Left renal pelvis (tissue), 4 donors: ENCODE results near the gene COMT. TPM values are rescaled to one million over a fixed set of nuclear protein-coding genes. Genes with fewer than 3 reads are reported as not detected.

Experiments used
- DNase-seq, 4 donors: peaks; one replicate each; pipeline ENCODE4 v3.0.0-alpha.2; 2013; ENCODE audit warnings: low read depth in 4 of 4, low spot score in 3 of 4
- polyA plus RNA-seq, 4 donors: library from polyadenylated mRNA; unstranded; fragments of 120-200 nt; gene quantifications; one replicate each; pipeline ENCODE4 v1.2.1, GENCODE V29; 2013; ENCODE audit not compliant: insufficient read length in 4 of 4

Gene COMT
- 100 to 1,000 TPM in 1 of 4 donors, 10 to 100 TPM in 3; 47.7 to 143 (median 97.2) TPM for polyA plus RNA-seq

DNA sequence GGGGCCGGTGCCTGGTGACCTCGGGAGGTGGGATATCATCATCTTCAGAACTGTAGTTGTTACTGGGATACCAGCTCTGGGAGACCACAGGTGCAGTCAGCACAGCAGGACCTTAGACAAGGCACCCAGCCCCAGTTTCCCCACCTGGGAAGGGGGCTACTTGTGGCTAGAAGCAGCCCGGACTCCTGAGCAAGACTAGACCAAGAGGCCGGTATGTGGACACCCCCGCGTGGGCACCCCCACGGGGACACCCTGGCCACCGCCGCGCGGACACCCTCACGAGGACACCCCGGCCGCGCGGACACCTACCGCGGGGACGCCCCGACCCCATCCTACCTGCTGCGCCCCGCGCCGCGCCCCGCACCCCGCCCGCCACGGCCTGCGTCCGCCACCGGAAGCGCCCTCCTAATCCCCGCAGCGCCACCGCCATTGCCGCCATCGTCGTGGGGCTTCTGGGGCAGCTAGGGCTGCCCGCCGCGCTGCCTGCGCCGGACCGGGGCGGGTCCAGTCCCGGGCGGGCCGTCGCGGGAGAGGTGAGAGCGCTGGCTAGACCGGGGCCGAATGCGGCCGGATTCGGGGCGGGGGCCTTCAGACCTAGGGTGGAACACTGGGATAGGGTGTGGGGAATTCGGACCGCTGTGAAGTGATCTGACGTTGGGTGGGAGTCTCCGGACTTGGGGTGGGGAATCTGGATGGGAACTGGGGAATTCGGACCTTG, at the start of gene COMT, which contains the start of gene TXNRD2:
Gene COMT (plus strand): TSS at position 408 of the 718 bp plus-strand sequence. CDS start 20,755 bp downstream, outside the sequence.
Gene TXNRD2 (minus strand): TSS at position 454 of the 718 bp plus-strand sequence. CDS start 15 bp downstream, at position 439.
- no peak for DNase-seq

DNA sequence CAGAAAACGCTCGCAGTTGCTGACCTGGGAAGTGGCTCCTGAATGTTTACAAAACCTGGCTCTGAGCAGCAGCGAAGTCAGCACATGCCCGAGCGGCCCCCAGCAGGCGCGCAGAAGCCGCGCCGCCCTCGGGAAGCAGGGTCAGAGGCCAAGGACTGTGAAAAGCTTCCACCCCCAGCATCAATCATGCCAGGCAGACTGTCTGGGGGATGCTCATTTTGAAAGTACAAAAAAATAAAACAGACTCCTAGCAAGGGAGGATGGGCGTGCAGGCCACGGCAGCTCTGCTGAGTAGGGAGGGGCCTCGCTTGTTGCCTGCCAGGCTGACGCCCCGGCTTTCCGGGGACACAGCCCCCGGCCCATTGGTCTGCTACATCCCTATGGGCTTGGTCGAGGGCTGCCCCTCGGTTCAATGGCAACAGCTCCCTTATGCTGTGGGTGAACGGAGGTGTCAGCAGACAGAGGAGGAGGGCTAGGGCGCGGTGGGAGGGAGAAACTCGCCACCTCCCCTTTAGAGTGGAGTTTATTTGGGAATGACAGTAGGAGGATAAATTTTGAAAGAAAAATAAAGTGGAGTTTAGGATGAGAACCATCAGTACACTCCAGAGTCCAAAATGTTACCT, 49.2 kb upstream of the COMT start:
- DNase-seq: no peak

- DNase-seq: no peak
Observed at GRCh38 chr22:19892925-19893324, 48.6 kb upstream of the COMT start.

DNA sequence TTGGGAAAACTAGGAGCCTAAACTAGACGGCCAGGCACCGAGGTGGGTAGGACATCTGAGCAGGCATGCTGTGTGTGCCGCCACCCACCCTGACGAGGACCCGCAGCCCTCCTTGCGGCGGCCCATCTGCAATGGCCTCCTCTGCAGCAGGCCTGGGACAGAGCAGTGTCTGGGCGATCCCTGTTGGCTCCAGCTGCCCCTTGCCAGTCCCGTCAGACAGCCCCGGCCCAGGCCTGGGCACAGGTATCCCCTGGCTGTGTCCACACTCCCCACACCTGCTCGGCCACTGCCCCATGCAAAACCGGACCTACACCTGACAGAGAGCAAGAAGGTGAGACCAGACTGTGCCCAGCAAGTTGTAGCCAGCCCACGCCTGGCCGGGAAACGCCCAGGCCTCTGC, 48.2 kb upstream of the COMT start:
- DNase-seq: no peak

DNA sequence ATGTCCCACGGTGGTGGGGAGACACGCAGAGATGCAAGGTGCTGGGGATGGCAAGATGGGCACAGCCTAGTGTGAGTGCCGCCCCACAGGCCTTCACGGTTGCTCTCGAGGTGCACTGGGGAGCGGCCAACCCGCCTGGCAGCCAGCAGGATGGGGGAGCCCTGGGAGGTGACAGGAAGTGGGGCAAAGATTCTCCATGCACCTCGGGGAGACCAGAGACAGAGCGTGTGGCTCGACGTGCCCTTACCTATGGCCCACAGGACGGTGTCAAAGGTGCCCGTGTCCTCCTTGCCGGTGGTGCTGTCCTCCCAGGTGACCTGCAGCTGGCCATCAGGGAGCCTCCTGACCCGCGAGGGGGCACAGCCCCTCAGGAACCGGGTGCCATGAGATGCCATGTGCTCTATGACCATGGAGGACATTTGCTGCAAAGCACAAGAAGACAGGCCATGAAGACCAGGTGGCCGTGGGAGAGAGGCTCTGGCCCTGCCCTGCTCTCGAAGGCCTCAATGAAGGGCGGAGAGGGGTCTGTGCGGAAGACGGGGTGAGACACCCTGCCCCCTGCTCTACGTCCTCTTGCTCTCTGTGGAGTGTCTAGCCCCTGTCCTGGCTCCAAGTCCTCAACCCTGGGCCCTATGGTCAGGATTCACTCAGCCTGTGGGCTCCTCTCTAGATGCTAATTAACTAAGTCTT, 46.3 kb upstream of the COMT start:
- no peak for DNase-seq

DNA sequence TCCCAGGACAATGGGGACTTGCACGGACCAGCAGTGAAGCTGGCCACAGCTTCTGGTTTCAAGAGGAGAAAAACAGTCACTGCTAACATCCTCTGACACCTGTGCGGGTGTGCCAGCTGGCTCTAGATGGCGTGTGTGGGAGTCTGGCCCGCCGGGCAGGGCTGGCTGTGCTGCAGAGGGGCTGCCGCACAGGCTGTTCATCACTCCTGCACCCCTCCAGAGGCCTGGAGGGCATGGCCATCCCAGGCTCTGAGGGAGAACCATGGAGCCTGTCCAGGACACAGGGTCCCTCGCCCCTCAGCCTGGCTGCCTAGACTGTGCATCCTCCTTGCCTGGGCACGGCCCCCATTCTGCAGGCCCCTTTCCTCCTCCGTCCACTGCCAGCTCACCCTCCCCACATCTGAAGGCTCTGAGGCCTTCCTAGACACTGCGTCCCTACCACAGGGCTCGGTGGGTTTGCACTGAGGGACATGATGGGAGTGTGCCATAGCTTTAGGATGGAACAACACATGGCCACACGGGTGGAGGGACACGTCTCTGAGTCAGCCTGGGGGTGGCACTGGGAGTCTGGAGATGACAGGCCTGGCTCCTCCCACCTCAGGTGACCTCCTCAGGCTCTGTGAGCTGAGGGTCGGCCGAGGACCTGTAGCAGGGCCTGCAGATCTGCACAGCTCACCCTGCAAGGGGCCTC, 44.8 kb upstream of the COMT start:
- DNase-seq: no peak

GRCh38 chr22:19897726-19898125, 43.8 kb upstream of the COMT start:
- no peak for DNase-seq

DNA sequence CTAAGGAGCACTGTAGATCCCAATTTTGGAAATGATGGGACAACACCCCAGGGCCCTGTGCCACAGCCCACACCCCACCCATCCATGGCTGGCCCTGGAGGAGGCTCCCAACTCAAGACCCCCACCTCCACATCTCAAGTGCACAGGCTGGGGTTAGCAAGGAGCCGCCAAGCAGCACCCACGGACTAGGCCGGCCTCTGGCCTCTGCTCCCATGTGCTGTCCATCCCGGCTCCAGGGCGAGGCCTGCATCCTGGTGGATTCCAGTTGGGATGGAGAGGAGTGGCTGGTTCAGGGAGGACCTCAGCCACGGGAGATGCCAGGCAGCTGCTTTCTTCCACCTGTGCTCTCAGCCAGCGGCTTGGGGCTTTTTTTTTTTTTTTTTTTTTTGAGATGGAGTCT, 43.4 kb upstream of the COMT start:
- no peak for DNase-seq

DNA sequence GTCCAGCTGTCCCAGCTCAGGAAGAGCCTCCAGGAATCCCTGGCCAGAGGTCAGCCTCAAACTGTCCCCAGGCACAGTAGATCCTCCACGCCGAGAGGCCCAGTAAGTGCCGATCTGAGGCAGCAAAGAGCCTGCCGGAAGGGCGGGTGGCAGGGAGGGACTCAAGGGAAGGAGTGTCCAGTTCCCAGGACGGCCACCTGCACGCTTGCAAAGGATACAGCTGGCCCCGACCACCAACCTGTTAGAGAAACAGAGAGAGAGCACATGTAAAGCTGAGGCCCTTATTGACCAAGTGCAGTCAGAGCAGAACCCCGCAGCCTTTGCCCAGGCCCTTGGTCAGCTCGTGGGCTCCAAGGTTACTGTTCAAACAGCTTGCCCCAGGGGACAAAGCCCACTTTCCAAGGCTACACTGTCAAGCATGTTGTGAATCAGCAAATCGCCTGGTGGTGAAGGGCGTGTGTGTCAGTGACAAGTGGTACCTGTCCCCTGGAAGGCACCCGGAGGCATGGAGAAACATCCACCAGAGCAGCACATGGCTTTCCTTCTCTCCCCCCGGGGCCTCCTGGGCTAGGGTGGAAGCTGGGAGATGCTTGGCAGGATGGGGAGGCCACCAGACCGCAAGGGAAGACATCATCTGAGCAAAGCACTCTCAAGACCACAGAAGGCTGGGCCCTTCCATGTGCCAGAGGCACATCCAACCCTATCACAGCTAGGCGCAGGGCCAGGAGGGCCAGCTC, 42.6 kb upstream of the COMT start:
- DNase-seq: no peak

- DNase-seq: no peak
Observed at GRCh38 chr22:19900707-19901436, 40.7 kb upstream of the COMT start.

- no peak for DNase-seq
Observed at GRCh38 chr22:19901577-19902244, 39.9 kb upstream of the COMT start.

- DNase-seq: no peak
Observed at GRCh38 chr22:19902245-19902715, 39.3 kb upstream of the COMT start.

- no peak for DNase-seq
Observed at GRCh38 chr22:19903031-19903430, 38.5 kb upstream of the COMT start.

GRCh38 chr22:19903513-19903912, 38.1 kb upstream of the COMT start:
- DNase-seq: no peak

- DNase-seq: no peak
Observed at GRCh38 chr22:19904174-19904856, 37.3 kb upstream of the COMT start.

- no peak for DNase-seq
Observed at GRCh38 chr22:19904935-19905334, 36.6 kb upstream of the COMT start.

DNA sequence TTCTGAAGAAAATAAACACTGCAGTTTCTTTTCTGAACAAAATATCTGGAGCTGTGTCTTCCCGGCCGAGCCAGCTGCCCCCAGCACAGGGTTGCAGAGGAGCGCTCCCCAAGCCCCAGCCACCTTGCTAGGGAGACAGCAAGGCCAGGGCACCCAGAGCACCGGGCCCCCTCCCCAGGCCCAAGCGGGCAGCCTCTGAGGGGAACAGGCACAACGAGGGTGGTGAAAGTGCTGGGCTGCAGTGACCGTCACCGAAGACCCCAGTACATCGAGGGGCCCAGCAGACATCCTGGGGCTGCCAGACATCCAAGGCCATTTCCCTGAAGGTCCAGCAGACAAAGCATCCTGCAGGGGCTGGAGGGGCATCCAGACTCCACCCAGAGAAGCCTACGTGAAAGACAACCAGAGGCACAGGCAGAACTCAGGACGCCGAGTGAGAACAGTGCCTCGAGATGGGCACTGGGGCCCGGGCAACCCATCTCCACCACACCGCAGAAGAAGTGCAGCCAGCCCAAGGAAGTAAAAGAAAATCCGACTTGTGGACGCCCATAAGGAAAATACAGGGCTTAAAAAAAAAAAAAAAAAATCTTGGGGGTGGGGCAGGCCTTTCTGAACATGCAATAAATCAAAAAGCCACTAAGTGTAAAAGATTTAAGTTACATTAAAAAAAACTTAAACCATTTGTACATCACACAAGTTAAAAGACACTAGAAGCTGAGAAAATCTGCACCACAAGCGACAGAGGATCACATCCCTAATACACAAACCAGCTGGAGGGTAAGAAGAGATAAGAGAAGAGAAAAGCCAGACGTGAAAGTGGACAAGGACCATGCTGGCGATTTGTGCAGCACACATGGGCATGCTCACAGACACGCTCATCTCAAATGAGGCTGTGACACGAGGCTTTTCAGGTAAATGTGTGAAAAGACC, 36.0 kb upstream of the COMT start:
- DNase-seq: no peak
